ENCODE measurements around the gene SYTL3. TPM values are rescaled to one million over a fixed set of nuclear protein-coding genes. Genes with fewer than 3 reads are reported as not detected.

Gene SYTL3
- total and polyA plus RNA-seq, 9 of the 15 experiments (the other 6 are each of a cell fraction or from before 2014, with no cell fraction given), result 0.04 to 0.46 (median 0.17) TPM; not detected in 1

GRCh38 chr6:158764183-158764849 lies 114.5 kb downstream of the SYTL3 start (continued):
- TF ChIP-seq BMI1 (IDR thresholded peaks at IDR 0.05; ENCODE audit: low read length), result no peak
- no peak for TF ChIP-seq ZNF253 (CRISPR knock-in tag; conservative IDR thresholded peaks at IDR 0.05)
- no peak for TF ChIP-seq HDAC2 (IDR thresholded peaks at IDR 0.05)
- TF ChIP-seq ZNF12 (CRISPR knock-in tag; IDR thresholded peaks at IDR 0.05), result no peak
- no peak for TF ChIP-seq ZNF436 (CRISPR knock-in tag; IDR thresholded peaks at IDR 0.05)
- no peak for TF ChIP-seq NCOA2 (IDR thresholded peaks at IDR 0.05; ENCODE audit: partially characterized antibody in 2 of 2)
- no peak for TF ChIP-seq ZNF165 (CRISPR knock-in tag; IDR thresholded peaks at IDR 0.05; ENCODE audit: borderline replicate concordance)
- no peak for TF ChIP-seq COPS2 (conservative IDR thresholded peaks at IDR 0.05)
- no peak for TF ChIP-seq SMARCA4 (IDR thresholded peaks at IDR 0.05)
- no peak for TF ChIP-seq DLX4 (CRISPR knock-in tag; IDR thresholded peaks at IDR 0.05)
- no peak for TF ChIP-seq ZSCAN29 (IDR thresholded peaks at IDR 0.05)

GRCh38 chr6:158764926-158765325 lies 115.1 kb downstream of the SYTL3 start:
- CTCF ChIA-PET (ENCODE audit: low intra/inter-chr PET ratio), result no interaction called here
- H3K27ac ChIP-seq (ENCODE audit: extremely low read depth, low read depth, low read length), result no peak overlapping the region
- no peak for DNase-seq (ENCODE audit: extremely low read depth in 1 of 4, low spot score in 3 of 4)
- H4K20me1 ChIP-seq (replicated peaks; ENCODE audit: control insufficient read depth, insufficient read depth, low read length), result no peaks in the 10 kb centered on the region
- no peak overlapping the region for H2AFZ ChIP-seq (ENCODE audit: low read depth, low read length)
- no peaks in the 10 kb centered on the region for H3K27me3 ChIP-seq (ENCODE audit: control insufficient read depth in 2 of 2, insufficient read depth in 2 of 2, low read length in 2 of 2)
- no peak overlapping the region for H3K4me3 ChIP-seq
- no peak overlapping the region for H3K9ac ChIP-seq (ENCODE audit: insufficient read depth in 1 of 2, low read depth in 2 of 2, low read length in 2 of 2)
- no peak overlapping the region for H3K4me2 ChIP-seq (ENCODE audit: insufficient read depth, low read length)
- POLR2A ChIA-PET, result interaction anchor here (0.7 to 3.1 kb wide), 7 partner anchors 7 to 280 kb away, joined by 3 to 16 read pairs (median 3); partner anchors contain the start of gene TAGAP
- BruUV-seq (replicated peaks), result no TSS peak
- in situ Hi-C loops (cut with MboI), result no loop called here
- no peak for FAIRE-seq
- peaks cover 19 to 24% of the 10 kb centered on the region in 2 experiments; a peak in 4 of 5 replicates for H3K4me1 ChIP-seq (replicated peaks in 1 of 2; ENCODE audit: control insufficient read depth in 2 of 2, insufficient read depth in 2 of 2, low read length in 2 of 2)
- no peaks in the 10 kb centered on the region for H3K79me2 ChIP-seq (ENCODE audit: control insufficient read depth, insufficient read depth, low read length)
- ATAC-seq, result no peak
- H3K9me3 ChIP-seq (replicated peaks; ENCODE audit: control insufficient read depth, insufficient read depth, low read depth, low read length), result no peaks in the 10 kb centered on the region
- intact Hi-C loops (cut with micrococcal nuclease), result no loop called here
- WGBS (ENCODE audit: insufficient coverage, low coverage, missing lambda C conversion rate), result 90% methylated on average over 9 of the region's 9 CpGs
- peaks cover 56% of the 10 kb centered on the region for H3K36me3 ChIP-seq (ENCODE audit: control insufficient read depth, insufficient read depth, low read length)
- no peaks in the 10 kb centered on the region for H3K9me1 ChIP-seq (ENCODE audit: control insufficient read depth, insufficient read depth, low read length)
- TF ChIP-seq SMAD4 (CRISPR knock-in tag; conservative IDR thresholded peaks at IDR 0.05), result no peak
- no peak for TF ChIP-seq E2F6 (IDR thresholded peaks at IDR 0.05; ENCODE audit: borderline replicate concordance in 1 of 2, extremely low read depth in 1 of 2, insufficient read depth in 1 of 2, insufficient read length in 1 of 2, low read depth in 1 of 2, low read length in 1 of 2, poor library complexity in 1 of 2, severe bottlenecking in 1 of 2)
- TF ChIP-seq CTCFL (IDR thresholded peaks at IDR 0.05; ENCODE audit: borderline replicate concordance, insufficient read depth, low read depth, low read length, poor library complexity, severe bottlenecking), result no peak
- TF ChIP-seq ASH1L (IDR thresholded peaks at IDR 0.05; ENCODE audit: borderline replicate concordance, low read depth, partially characterized antibody), result no peak
- no peak for TF ChIP-seq ID3 (CRISPR knock-in tag; IDR thresholded peaks at IDR 0.05)
- TF ChIP-seq ID3 (tag; IDR thresholded peaks at IDR 0.05), result no peak

Measured in K562 (cell line).